H9 (cell line): ENCODE data around the gene ZNF800. TPM values are rescaled to one million over a fixed set of nuclear protein-coding genes. Genes with fewer than 3 reads are reported as not detected.

Experiments
- DNase-seq: peaks from one replicate; pipeline ENCODE4 v3.0.0-alpha.2; 2017
- H2AFZ ChIP-seq: one replicate; pipeline ENCODE4 v1.6.1; 2013; ENCODE audit warnings: mild to moderate bottlenecking, low read length, control low read depth, moderate library complexity
- H2AK5ac ChIP-seq: 2 replicates; pipeline ENCODE4 v1.6.1; 2013; ENCODE audit warnings: low read length, control low read depth, mixed read lengths; ENCODE audit not compliant: insufficient read length
- H2BK120ac ChIP-seq: one replicate; pipeline ENCODE4 v1.6.1; 2013; ENCODE audit warnings: low read depth, mild to moderate bottlenecking, low read length, control low read depth, inconsistent platforms; ENCODE audit not compliant: poor library complexity, severe bottlenecking
- H2BK12ac ChIP-seq: 2 replicates; pipeline ENCODE4 v1.6.1; 2013; ENCODE audit warnings: low read length, control low read depth, mixed read lengths, low read depth; ENCODE audit not compliant: insufficient read length
- H2BK15ac ChIP-seq: 2 replicates; pipeline ENCODE4 v1.6.1; 2013; ENCODE audit warnings: low read depth, low read length, control low read depth
- H2BK20ac ChIP-seq: one replicate; pipeline ENCODE4 v1.6.1; 2013; ENCODE audit warnings: low read depth, mild to moderate bottlenecking, low read length, control low read depth, inconsistent platforms; ENCODE audit not compliant: poor library complexity, severe bottlenecking
- H2BK5ac ChIP-seq: 2 replicates; pipeline ENCODE4 v1.6.1; 2013; ENCODE audit warnings: low read length, control low read depth, mixed read lengths; ENCODE audit not compliant: insufficient read length
- H3K14ac ChIP-seq: 2 replicates; pipeline ENCODE4 v1.6.1; 2013; ENCODE audit warnings: low read length, control low read depth; ENCODE audit not compliant: insufficient read depth
- H3K18ac ChIP-seq: 2 replicates; pipeline ENCODE4 v1.6.1; 2013; ENCODE audit warnings: low read depth, mild to moderate bottlenecking, mixed read lengths, low read length, control low read depth; ENCODE audit not compliant: insufficient read length
- H3K23ac ChIP-seq: 2 replicates; pipeline ENCODE4 v1.6.1; 2013; ENCODE audit warnings: low read length, control low read depth, mixed read lengths, low read depth; ENCODE audit not compliant: insufficient read length
- H3K23me2 ChIP-seq: 2 replicates; pipeline ENCODE4 v1.6.1; 2013; ENCODE audit warnings: low read depth, mild to moderate bottlenecking, mixed read lengths, low read length, control low read depth; ENCODE audit not compliant: insufficient read length, poor library complexity, severe bottlenecking
- H3K27ac ChIP-seq: 2 replicates; pipeline ENCODE4 v1.5.1; 2013; ENCODE audit warnings: low read length, control low read depth, mixed read lengths, low read depth; ENCODE audit not compliant: insufficient read length
- H3K27me3 ChIP-seq: 2 replicates; pipeline ENCODE4 v1.6.1; 2013; ENCODE audit warnings: low read length, control low read depth, inconsistent platforms; ENCODE audit not compliant: insufficient read depth
- H3K4ac ChIP-seq: 2 replicates; pipeline ENCODE4 v1.6.1; 2013; ENCODE audit warnings: low read depth, mild to moderate bottlenecking, control low read depth, inconsistent platforms, low read length, moderate library complexity
- H3K4me1 ChIP-seq: 2 replicates; pipeline ENCODE4 v1.6.1; 2013; ENCODE audit warnings: low read length, control low read depth, inconsistent platforms; ENCODE audit not compliant: insufficient read depth
- H3K4me2 ChIP-seq: 2 replicates; pipeline ENCODE4 v1.6.1; 2013; ENCODE audit warnings: low read length, control low read depth, mixed read lengths; ENCODE audit not compliant: insufficient read length, insufficient read depth
- H3K56ac ChIP-seq: 2 replicates; pipeline ENCODE4 v1.6.1; 2013; ENCODE audit warnings: low read depth, mild to moderate bottlenecking, mixed read lengths, low read length, control low read depth; ENCODE audit not compliant: insufficient read length
- H3K79me1 ChIP-seq: 2 replicates; pipeline ENCODE4 v1.6.1; 2013; ENCODE audit warnings: low read depth, mild to moderate bottlenecking, moderate library complexity, low read length, control low read depth, inconsistent platforms; ENCODE audit not compliant: insufficient read depth, poor library complexity, severe bottlenecking
- H3K79me2 ChIP-seq: 2 replicates; pipeline ENCODE4 v1.6.1; 2013; ENCODE audit warnings: low read length, control low read depth, inconsistent platforms; ENCODE audit not compliant: insufficient read depth
- H3K9ac ChIP-seq: 2 replicates; pipeline ENCODE4 v1.6.1; 2013; ENCODE audit warnings: low read length, control low read depth, mixed read lengths; ENCODE audit not compliant: insufficient read length; ENCODE audit errors: extremely low read depth
- H3K9me3 ChIP-seq: one replicate; pipeline ENCODE4 v1.6.1; 2013; ENCODE audit warnings: low read depth, low read length, inconsistent platforms; ENCODE audit not compliant: control insufficient read depth
- H3T11ph ChIP-seq: one replicate; pipeline ENCODE4 v1.6.1; 2013; ENCODE audit warnings: mild to moderate bottlenecking, low read length, control low read depth, inconsistent platforms
- H4K20me1 ChIP-seq: one replicate; pipeline ENCODE4 v1.6.1; 2013; ENCODE audit not compliant: control insufficient read depth, insufficient read length, insufficient read depth
- H4K5ac ChIP-seq: 2 replicates; pipeline ENCODE4 v1.6.1; 2013; ENCODE audit warnings: low read depth, mild to moderate bottlenecking, mixed read lengths, low read length, control low read depth; ENCODE audit not compliant: insufficient read length
- H4K8ac ChIP-seq: replicated peaks from 2 replicates; pipeline ENCODE4 v1.6.1; 2013; ENCODE audit warnings: low read length, control low read depth, mixed read lengths, low read depth; ENCODE audit not compliant: insufficient read length
- H4K91ac ChIP-seq: 2 replicates; pipeline ENCODE4 v1.6.1; 2013; ENCODE audit warnings: low read depth, mild to moderate bottlenecking, moderate library complexity, mixed read lengths, low read length, control low read depth; ENCODE audit not compliant: insufficient read length
- H3K27ac Mint-ChIP-seq, 3 experiments: 2 replicates in 2 of 3; 3 replicates in 1 of 3; pipeline ENCODE4 v1.8.0; 2020 to 2021; ENCODE audit warnings: mixed read lengths in 3 of 3, mild to moderate bottlenecking in 1 of 3, moderate library complexity in 1 of 3
- H3K27me3 Mint-ChIP-seq: 2 replicates; pipeline ENCODE4 v1.8.0; 2021; ENCODE audit warnings: low read depth, mild to moderate bottlenecking, moderate library complexity, mixed read lengths
- H3K36me3 Mint-ChIP-seq, 3 experiments: 2 replicates in 2 of 3; 3 replicates in 1 of 3; pipeline ENCODE4 v1.8.0; 2020 to 2021; ENCODE audit warnings: low read depth in 3 of 3, mixed read lengths in 3 of 3; ENCODE audit not compliant: insufficient read depth in 1 of 3
- H3K4me1 Mint-ChIP-seq, 2 experiments: 2 replicates each; pipeline ENCODE4 v1.8.0; 2020; ENCODE audit warnings: mixed read lengths in 2 of 2
- H3K4me3 Mint-ChIP-seq, 2 experiments: 2 replicates in 1 of 2; 3 replicates in 1 of 2; pipeline ENCODE4 v1.8.0; 2020 to 2021; ENCODE audit warnings: mild to moderate bottlenecking in 2 of 2, mixed read lengths in 2 of 2, moderate library complexity in 1 of 2
- H3K9me3 Mint-ChIP-seq, 2 experiments: 2 replicates in 1 of 2; 3 replicates in 1 of 2; pipeline ENCODE4 v1.8.0; 2020; ENCODE audit warnings: mild to moderate bottlenecking in 2 of 2, mixed read lengths in 2 of 2, moderate library complexity in 1 of 2
- CTCF ChIP-seq: fragments of 200-600 bp; sonication (generic); conservative IDR thresholded peaks from 3 replicates; pipeline ENCODE4 v1.8.0; 2021; ENCODE audit warnings: antibody characterized with exemption, mild to moderate bottlenecking
- WGBS: extraction: QIAGEN DNeasy Blood & Tissue Kit; methylation state at CpG from one replicate; pipeline ENCODE4 v1.1.7; 2013; ENCODE audit warnings: missing lambda C conversion rate, low lambda C conversion rate, mixed read lengths; ENCODE audit not compliant: insufficient read length; ENCODE audit errors: extremely low coverage; 5-methylcytosine and 5-hydroxymethylcytosine counted together
- total RNA-seq: library from RNA; stranded (reverse); gene quantifications from 2 replicates; pipeline ENCODE4 v1.2.1, GENCODE V29; 2021

ZNF800 gene
- total RNA-seq, 1 experiment from 2014 or later, result 11.0 TPM

- Histone ChIP-seq H2AK5ac (no peak overlapping the region), H3K18ac (no peak overlapping the region), H3K79me1 (no peaks in the 10 kb centered on the region), H2AFZ (no peak overlapping the region), H3K4me1 (no peaks in the 10 kb centered on the region), H4K91ac (no peak overlapping the region), H3K14ac (no peak overlapping the region), H3K23ac (no peak overlapping the region), H3K4ac (no peak overlapping the region), H2BK20ac (no peak overlapping the region), H3K9me3 (no peaks in the 10 kb centered on the region), H3T11ph (no peak overlapping the region), H2BK120ac (no peak overlapping the region), H3K4me2 (no peak overlapping the region), H3K79me2 (no peaks in the 10 kb centered on the region), H3K27ac (no peak overlapping the region), H3K56ac (no peak overlapping the region), H4K8ac (no peak overlapping the region), H2BK12ac (no peak overlapping the region), H3K23me2 (no peaks in the 10 kb centered on the region), H4K5ac (no peak overlapping the region), H3K9ac (no peak overlapping the region), H3K27me3 (no peaks in the 10 kb centered on the region), H4K20me1 (no peaks in the 10 kb centered on the region), H2BK15ac (no peak overlapping the region), H2BK5ac (no peak overlapping the region)
- no CpG with 5 or more reads among the region's 1 CpG for WGBS
- no peaks in the 10 kb centered on the region for H3K4me1 Mint-ChIP-seq
- H3K4me3 Mint-ChIP-seq, result no peak overlapping the region
- no peak overlapping the region for H3K27ac Mint-ChIP-seq
- peaks cover 17% of the 10 kb centered on the region for H3K27me3 Mint-ChIP-seq
- H3K9me3 Mint-ChIP-seq, result peaks cover 0 to under 1% of the 10 kb centered on the region in 2 experiments; a peak in 1 of 5 replicates
- no peaks in the 10 kb centered on the region for H3K36me3 Mint-ChIP-seq
- no peak for TF ChIP-seq CTCF
- no peak for DNase-seq
Measured at GRCh38 chr7:127413326-127413725, 20.8 kb upstream of the ZNF800 start.
